Endometrium (tissue), 2 donors: ENCODE data around the gene PTPRG.

Experiments
- FAIRE-seq: peaks from 2 replicates; lab custom pipeline; 2012; peaks lifted over from hg19 to GRCh38; lab: Jason Lieb, UNC
- donor health status: control.
- donor health status: control.

Gene PTPRG

GRCh38 chr3:62154457-62155148 is 593.2 kb downstream of the PTPRG start:
- FAIRE-seq = no peak

DNA sequence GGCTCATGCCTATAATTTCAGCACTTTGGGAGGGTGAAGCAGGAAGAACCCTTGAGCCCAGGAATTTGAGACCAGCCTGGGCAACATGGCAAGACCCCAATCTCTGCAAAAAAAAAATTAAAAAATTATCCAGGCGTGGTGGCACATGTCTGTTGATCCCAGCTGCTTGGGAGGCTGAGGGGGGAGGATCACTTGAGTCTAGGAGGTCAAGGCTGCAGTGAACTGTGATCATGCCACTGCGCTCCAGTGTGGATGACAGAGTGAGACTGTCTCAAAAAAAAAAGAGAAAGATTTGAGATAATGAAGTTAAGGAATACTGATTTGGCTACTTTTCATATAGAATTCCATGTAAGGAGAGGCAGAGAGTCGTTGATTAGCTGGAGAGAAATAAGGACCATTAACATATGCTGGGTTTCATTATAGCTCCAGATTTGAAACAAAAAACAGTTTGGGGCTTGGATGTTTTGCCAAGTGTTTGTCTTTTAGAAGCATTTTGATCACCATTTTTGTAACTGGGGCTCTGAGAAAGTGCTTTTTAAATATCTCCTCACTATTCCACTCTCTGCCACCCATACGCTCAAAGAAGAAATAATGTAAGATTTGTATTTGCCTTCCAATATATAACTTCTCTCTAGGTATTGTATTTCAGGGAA is 597.8 kb downstream of the PTPRG start:
- no peak for FAIRE-seq

DNA sequence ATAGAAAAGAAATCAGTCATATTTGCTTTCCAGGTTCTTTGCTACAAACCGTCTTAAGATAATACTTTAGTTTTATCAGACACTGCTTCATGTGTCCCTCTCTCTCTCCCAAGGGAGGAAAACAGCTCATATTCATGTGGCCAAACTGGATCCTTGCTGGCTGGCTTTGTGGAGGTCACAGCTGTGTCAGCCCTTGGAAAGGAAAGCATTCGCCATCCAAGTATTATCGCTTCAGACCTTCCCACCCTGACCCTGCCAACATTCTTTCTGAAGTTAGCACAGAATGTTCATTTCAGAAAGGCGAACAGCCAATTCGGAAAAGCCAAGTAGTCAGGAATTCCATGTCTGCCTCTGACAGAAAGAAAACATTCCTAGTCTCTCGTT is 598.3 kb downstream of the PTPRG start:
- no peak for FAIRE-seq

GRCh38 chr3:62161371-62161770 is 600.0 kb downstream of the PTPRG start:
- no peak for FAIRE-seq

GRCh38 chr3:62164196-62164595 is 602.8 kb downstream of the PTPRG start:
- no peak for FAIRE-seq

- no peak for FAIRE-seq
These were observed 603.4 kb downstream of the PTPRG start for GRCh38 chr3:62164746-62165145.

DNA sequence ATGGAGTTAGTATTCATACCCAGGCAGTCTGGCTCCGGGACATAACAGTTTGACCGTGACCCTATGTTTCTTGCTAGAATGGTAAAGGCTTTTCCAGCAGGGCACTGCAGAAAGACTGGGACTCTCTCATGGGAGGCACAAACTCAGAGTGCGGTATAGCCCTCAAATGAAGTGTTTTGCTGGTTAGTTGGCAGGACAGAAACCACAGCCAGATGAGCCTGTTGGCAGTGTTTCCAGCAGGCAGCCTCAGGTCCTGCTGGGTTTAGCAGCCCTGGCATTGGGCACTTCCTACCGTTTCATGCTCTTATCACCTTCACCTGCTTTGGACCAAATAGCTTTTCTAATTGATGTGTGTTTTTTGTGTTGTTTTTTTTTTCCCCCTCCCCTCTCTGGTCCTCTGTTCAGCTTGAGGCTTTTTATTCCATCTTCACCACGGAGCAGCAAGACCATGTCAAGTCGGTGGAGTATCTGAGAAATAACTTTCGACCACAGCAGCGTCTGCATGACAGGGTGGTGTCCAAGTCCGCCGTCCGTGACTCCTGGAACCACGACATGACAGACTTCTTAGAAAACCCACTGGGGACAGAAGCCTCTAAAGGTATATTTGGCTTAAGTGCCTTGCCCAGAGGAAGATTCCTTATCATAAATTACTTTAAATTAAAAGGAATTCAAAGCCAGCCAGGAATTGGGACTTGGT is 606.3 kb downstream of the PTPRG start:
- FAIRE-seq = no peak

- no peak for FAIRE-seq
These were observed 607.0 kb downstream of the PTPRG start for GRCh38 chr3:62168356-62168755.

DNA sequence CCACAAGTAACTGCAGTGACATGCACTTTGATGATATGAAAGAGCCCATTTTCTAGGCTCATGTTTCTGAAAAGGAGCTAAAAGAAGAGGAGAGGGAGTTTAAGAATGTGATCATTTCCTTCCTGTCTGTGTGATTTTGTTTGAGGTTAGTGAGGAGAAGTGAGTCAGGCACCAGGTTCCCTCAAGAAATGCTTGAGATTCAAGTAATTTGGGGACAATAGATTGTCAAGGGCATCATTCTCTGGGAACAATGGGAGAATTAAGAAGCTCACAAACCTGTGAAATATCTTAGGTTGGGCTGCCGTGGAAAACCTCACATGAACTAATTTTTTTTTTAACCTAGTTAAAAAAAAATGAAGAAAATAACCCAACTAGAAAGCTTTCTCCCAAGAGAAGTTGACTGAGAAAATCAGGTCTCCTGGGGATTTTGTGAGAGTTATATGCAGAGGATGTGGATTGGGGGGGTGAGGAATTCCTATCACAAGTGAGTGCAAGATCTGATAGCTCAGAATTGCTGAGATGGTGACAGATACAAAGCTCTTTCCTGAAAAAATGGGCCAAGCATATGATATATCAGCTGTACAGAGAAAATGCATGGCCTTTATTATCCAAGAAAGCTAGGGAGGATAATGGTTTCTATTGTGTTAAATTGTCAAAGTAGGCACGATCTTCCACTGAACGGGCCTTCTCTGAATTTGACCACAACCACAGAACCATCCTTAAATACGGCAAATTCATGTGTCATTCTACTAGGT is 608.7 kb downstream of the PTPRG start:
- no peak for FAIRE-seq

DNA sequence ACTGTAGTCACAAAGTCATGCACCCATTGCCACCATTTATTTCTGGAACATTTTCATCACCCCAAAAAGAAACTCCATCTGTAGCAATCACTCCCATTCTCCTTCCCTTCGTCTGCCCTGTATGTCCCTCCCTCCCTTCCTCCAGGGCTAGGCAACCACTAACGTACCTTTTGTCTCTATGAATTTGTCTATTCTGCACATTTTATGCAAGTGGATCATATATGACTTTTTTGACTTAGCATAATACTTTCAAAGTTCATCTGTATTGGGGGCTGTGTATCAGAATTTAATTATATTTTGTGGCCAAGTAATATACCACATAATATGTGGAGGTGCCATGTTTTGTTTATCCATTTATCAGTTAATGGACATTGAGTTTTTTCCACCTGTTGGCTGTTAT is 610.4 kb downstream of the PTPRG start:
- FAIRE-seq = no peak

- FAIRE-seq = no peak
These were observed 610.8 kb downstream of the PTPRG start for GRCh38 chr3:62172199-62172598.

- FAIRE-seq = no peak
These were observed 612.7 kb downstream of the PTPRG start for GRCh38 chr3:62173939-62174515.

DNA sequence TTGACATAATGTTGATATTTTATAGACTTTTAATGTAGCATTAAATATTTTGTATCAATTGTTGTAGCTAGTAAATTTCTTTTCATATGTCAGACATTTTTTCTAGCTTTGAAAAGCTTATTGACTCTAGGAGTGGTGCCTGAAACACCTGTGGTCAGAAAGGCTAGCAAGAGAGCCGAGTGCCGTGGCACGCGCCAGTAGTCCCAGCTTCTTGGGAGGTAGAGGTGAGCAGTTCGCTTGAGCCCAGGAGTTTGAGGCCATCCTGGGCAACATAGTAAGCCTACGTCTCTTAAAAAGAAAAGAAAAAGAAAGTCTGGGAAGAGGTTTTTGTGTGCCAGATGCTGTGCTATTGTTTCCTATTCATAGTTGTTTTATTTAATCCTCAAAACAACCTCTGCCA is 613.8 kb downstream of the PTPRG start:
- FAIRE-seq = no peak

DNA sequence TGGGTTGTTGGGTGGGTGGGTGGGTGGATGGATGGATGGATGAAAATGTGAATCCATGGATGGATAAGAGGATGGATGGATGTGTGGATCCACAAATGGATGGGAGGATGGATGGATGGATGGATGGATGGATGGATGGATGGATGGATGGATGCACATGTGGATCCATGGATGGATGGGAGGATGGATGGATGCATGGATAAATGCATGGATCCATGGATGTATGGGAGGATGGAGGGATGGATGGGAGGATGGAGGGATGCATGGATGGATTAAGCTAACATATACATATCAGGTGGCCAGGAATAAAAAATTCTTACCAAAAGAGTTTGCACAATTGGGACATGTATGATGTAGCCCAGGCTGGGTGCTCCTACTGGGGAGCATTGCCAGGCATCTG is 616.7 kb downstream of the PTPRG start:
- FAIRE-seq = no peak

DNA sequence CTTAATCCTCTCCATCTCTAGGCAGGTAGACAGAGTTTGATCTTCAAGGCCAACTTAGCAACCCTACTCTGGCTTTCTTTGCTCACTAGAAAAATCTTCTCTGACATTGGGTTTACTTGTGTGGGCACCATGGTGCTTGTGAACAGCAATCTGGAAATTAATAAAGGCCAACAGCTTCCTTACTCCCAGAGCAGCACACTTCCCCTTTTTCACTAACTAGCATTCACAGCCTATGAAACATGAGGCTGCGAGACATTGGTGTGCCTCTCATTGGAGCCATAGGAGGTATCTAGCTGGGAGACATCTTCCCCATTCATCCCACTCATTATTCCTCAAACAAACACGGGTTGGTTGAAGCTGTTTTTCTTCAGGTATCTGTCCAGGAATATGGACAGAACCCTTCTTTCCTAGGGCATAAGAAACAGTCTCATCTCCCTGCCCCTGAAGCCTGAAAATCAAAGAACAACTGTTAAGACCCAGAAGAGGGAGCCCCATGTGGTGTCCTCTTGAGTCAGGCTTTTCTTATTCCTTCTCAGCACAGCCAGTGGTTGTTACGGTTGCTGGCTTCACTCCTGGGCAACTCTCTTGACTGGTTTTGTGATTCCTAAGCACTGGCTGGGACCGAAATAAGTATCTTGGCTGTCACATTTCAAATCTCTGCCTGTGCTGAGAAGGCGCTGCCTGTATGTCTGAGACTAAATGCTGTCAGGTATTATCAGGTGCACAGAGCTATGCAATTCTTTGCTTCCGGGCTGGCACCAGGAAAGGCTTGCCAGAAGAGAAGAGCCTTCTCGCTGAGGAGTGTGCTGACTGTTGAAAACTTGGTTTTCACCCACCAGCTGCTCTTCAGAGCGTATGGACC is 617.6 kb downstream of the PTPRG start:
- FAIRE-seq = no peak

GRCh38 chr3:62180514-62180913 is 619.1 kb downstream of the PTPRG start:
- FAIRE-seq = no peak

GRCh38 chr3:62183087-62183486 is 621.7 kb downstream of the PTPRG start:
- no peak for FAIRE-seq

DNA sequence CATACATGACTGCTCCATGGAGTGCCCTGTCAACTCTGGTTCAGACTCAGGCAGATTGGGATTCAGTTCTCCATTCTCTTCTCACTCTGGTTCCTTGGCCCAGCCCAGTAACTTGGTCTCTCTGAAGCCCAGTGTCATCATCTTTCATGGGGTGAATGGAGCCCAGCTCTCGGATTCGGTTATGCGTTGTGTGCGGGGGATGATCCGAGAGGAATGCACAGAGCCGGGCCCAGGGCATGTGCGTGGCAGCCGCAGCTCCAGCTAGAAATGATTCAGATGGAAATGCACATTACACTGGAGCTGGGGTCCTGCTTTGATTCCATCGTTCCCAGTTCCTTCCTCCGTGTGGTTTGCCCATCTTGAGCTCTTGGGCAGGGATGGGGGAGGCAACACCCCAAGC is 622.6 kb downstream of the PTPRG start:
- no peak for FAIRE-seq

- no peak for FAIRE-seq
These were observed 623.2 kb downstream of the PTPRG start for GRCh38 chr3:62184559-62184958.

DNA sequence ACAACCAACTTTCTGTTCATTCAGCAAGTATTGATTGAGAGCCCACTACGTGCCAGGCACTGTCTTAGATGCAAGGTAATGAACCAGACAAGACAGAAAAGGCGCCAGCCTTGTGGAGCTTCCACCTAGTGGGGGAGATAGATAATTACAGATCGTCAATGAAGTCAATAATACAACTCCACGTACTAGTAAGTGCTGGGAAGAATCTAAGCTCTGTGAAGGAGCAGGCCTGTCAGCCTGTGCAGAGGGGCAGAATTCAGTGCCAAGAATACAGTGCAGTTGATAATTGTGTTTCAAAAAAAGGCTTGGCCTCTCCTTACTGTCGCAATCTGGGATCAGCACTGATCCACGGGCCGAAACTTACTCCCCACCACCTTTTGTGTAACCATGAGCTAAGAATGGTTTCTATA is 625.7 kb downstream of the PTPRG start:
- FAIRE-seq = no peak

GRCh38 chr3:62188681-62189375 is 627.5 kb downstream of the PTPRG start:
- FAIRE-seq = peak; percentile 4
